IPS-15b (cell line): ENCODE data around the gene CLEC17A.
"Not testable (repeated sequence)": the region's sequence is repeated elsewhere in the genome, so short reads cannot be mapped to it uniquely, and the experiment has no call there.

Experiments
- H3K27me3 ChIP-seq: one replicate; pipeline ENCODE4 v1.6.1; 2013; ENCODE audit warnings: low read length; ENCODE audit not compliant: control insufficient read depth, insufficient read depth
- H3K36me3 ChIP-seq: one replicate; pipeline ENCODE4 v1.6.1; 2013; ENCODE audit warnings: low read length; ENCODE audit not compliant: control insufficient read depth, insufficient read depth
- H3K4me1 ChIP-seq: one replicate; pipeline ENCODE4 v1.6.1; 2013; ENCODE audit warnings: mild to moderate bottlenecking, low read length; ENCODE audit not compliant: control insufficient read depth, insufficient read depth
- H3K4me3 ChIP-seq: one replicate; pipeline ENCODE4 v1.5.1; 2013; ENCODE audit warnings: low read depth, low read length
- H3K9ac ChIP-seq: one replicate; pipeline ENCODE4 v1.6.1; 2013; ENCODE audit warnings: low read depth, mild to moderate bottlenecking, low read length
- H3K9me3 ChIP-seq: one replicate; pipeline ENCODE4 v1.6.1; 2013; ENCODE audit warnings: mild to moderate bottlenecking, low read length; ENCODE audit not compliant: control insufficient read depth, insufficient read depth

Gene CLEC17A

GRCh38 chr19:14582894-14583340 is at the start of gene CLEC17A:
CLEC17A (plus strand) TSS chr19:14583084; CDS start chr19:14583161, 77 bp downstream.
- Histone ChIP-seq H3K4me3 (no peak within 1 kb of the TSS), H3K36me3 (no peaks in the 10 kb centered on the region), H3K4me1 (no peaks in the 10 kb centered on the region), H3K27me3 (no peaks in the 10 kb centered on the region), H3K9ac (no peak within 1 kb of the TSS), H3K9me3 (no peaks in the 10 kb centered on the region)

GRCh38 chr19:14533450-14533849 is 49.4 kb upstream of the CLEC17A start:
- H3K4me3 ChIP-seq, result no peak overlapping the region
- H3K27me3 ChIP-seq, result no peaks in the 10 kb centered on the region
- no peaks in the 10 kb centered on the region for H3K4me1 ChIP-seq
- no peaks in the 10 kb centered on the region for H3K36me3 ChIP-seq
- H3K9me3 ChIP-seq, result no peaks in the 10 kb centered on the region
- no peak overlapping the region for H3K9ac ChIP-seq

- H3K27me3 ChIP-seq, result no peaks in the 10 kb centered on the region
- peak overlapping the region; percentile 47 for H3K4me3 ChIP-seq
- H3K9ac ChIP-seq, result no peak overlapping the region
- no peaks in the 10 kb centered on the region for H3K4me1 ChIP-seq
- H3K9me3 ChIP-seq, result no peaks in the 10 kb centered on the region
- no peaks in the 10 kb centered on the region for H3K36me3 ChIP-seq
Measured at GRCh38 chr19:14536926-14537692, 45.8 kb upstream of the CLEC17A start.

- no peak overlapping the region for H3K9ac ChIP-seq
- H3K36me3 ChIP-seq, result no peaks in the 10 kb centered on the region
- no peak overlapping the region for H3K4me3 ChIP-seq
- no peaks in the 10 kb centered on the region for H3K4me1 ChIP-seq
- H3K9me3 ChIP-seq, result no peaks in the 10 kb centered on the region
- H3K27me3 ChIP-seq, result no peaks in the 10 kb centered on the region
Measured at GRCh38 chr19:14540741-14541525, 42.0 kb upstream of the CLEC17A start.

- H3K4me1 ChIP-seq, H3K4me3 ChIP-seq, H3K27me3 ChIP-seq, H3K9ac ChIP-seq, H3K36me3 ChIP-seq, H3K9me3 ChIP-seq: not testable (repeated sequence)
Measured at GRCh38 chr19:14541979-14542378, 40.9 kb upstream of the CLEC17A start.

- Histone ChIP-seq H3K36me3 (no peaks in the 10 kb centered on the region), H3K9ac (no peak overlapping the region), H3K4me3 (no peak overlapping the region), H3K9me3 (no peaks in the 10 kb centered on the region), H3K27me3 (no peaks in the 10 kb centered on the region), H3K4me1 (no peaks in the 10 kb centered on the region)
Measured at GRCh38 chr19:14542711-14543328, 40.1 kb upstream of the CLEC17A start.

- Histone ChIP-seq H3K36me3 (no peaks in the 10 kb centered on the region), H3K4me1 (no peaks in the 10 kb centered on the region), H3K9me3 (no peaks in the 10 kb centered on the region), H3K9ac (no peak overlapping the region), H3K27me3 (no peaks in the 10 kb centered on the region), H3K4me3 (no peak overlapping the region)
Measured at GRCh38 chr19:14544047-14544446, 38.8 kb upstream of the CLEC17A start.

GRCh38 chr19:14544977-14545715 is 37.7 kb upstream of the CLEC17A start:
- Histone ChIP-seq H3K9me3 (no peaks in the 10 kb centered on the region), H3K9ac (no peak overlapping the region), H3K4me1 (no peaks in the 10 kb centered on the region), H3K36me3 (no peaks in the 10 kb centered on the region), H3K4me3 (no peak overlapping the region), H3K27me3 (no peaks in the 10 kb centered on the region)

- Histone ChIP-seq H3K4me3 (no peak overlapping the region), H3K4me1 (no peaks in the 10 kb centered on the region), H3K36me3 (no peaks in the 10 kb centered on the region), H3K9me3 (no peaks in the 10 kb centered on the region), H3K9ac (no peak overlapping the region), H3K27me3 (no peaks in the 10 kb centered on the region)
Measured at GRCh38 chr19:14545716-14546082, 37.2 kb upstream of the CLEC17A start.

- no peak overlapping the region for H3K4me3 ChIP-seq
- H3K4me1 ChIP-seq, result no peaks in the 10 kb centered on the region
- H3K9me3 ChIP-seq, result no peaks in the 10 kb centered on the region
- peaks cover 3% of the 10 kb centered on the region for H3K36me3 ChIP-seq
- H3K9ac ChIP-seq, result no peak overlapping the region
- H3K27me3 ChIP-seq, result no peaks in the 10 kb centered on the region
Measured at GRCh38 chr19:14550201-14550754, 32.6 kb upstream of the CLEC17A start.
